ENCODE data around the gene ADM5.

Gene ADM5

GRCh38 chr19:49680421-49681351 lies 8.7 kb upstream of the ADM5 start:
- Histone ChIP-seq H3K4me3 (ENCODE audit: low read length in 2 of 2) (peak overlapping the region in 1 of 2 donors; percentile 26), H3K27me3 (ENCODE audit: control insufficient read depth in 2 of 2, insufficient read depth in 2 of 2, low read length in 2 of 2) (no peaks in the 10 kb centered on the region), H3K27ac (ENCODE audit: low read depth in 2 of 2, low read length in 2 of 2) (peak overlapping the region in 1 of 2 donors; percentile 48), H3K4me1 (ENCODE audit: control insufficient read depth in 2 of 2, insufficient read depth in 2 of 2, low read length in 2 of 2) (peaks cover 15 to 16% of the 10 kb centered on the region in 2 donors), H3K9me3 (ENCODE audit: control insufficient read depth in 2 of 2, low read length in 2 of 2) (no peaks in the 10 kb centered on the region), H3K9ac (ENCODE audit: low read depth in 1 of 2, low read length in 2 of 2) (peak overlapping the region in 1 of 2 donors; percentile 35), H3K36me3 (ENCODE audit: control insufficient read depth in 2 of 2, insufficient read depth in 2 of 2, low read length in 2 of 2) (peaks cover 13 to 24% of the 10 kb centered on the region in 2 donors)

GRCh38 chr19:49681830-49682229 lies 7.6 kb upstream of the ADM5 start:
- Histone ChIP-seq H3K9ac (ENCODE audit: low read depth in 1 of 2, low read length in 2 of 2) (no peak overlapping the region), H3K9me3 (ENCODE audit: control insufficient read depth in 2 of 2, low read length in 2 of 2) (no peaks in the 10 kb centered on the region), H3K4me1 (ENCODE audit: control insufficient read depth in 2 of 2, insufficient read depth in 2 of 2, low read length in 2 of 2) (peaks cover 12 to 15% of the 10 kb centered on the region in 2 donors), H3K4me3 (ENCODE audit: low read length in 2 of 2) (no peak overlapping the region), H3K27ac (ENCODE audit: low read depth in 2 of 2, low read length in 2 of 2) (no peak overlapping the region), H3K36me3 (ENCODE audit: control insufficient read depth in 2 of 2, insufficient read depth in 2 of 2, low read length in 2 of 2) (peaks cover 20 to 30% of the 10 kb centered on the region in 2 donors), H3K27me3 (ENCODE audit: control insufficient read depth in 2 of 2, insufficient read depth in 2 of 2, low read length in 2 of 2) (no peaks in the 10 kb centered on the region)

- Histone ChIP-seq H3K9me3 (ENCODE audit: control insufficient read depth in 2 of 2, low read length in 2 of 2) (no peaks in the 10 kb centered on the region), H3K9ac (ENCODE audit: low read depth in 1 of 2, low read length in 2 of 2) (no peak overlapping the region), H3K27ac (ENCODE audit: low read depth in 2 of 2, low read length in 2 of 2) (no peak overlapping the region), H3K4me1 (ENCODE audit: control insufficient read depth in 2 of 2, insufficient read depth in 2 of 2, low read length in 2 of 2) (peaks cover 12 to 15% of the 10 kb centered on the region in 2 donors), H3K36me3 (ENCODE audit: control insufficient read depth in 2 of 2, insufficient read depth in 2 of 2, low read length in 2 of 2) (peaks cover 20 to 30% of the 10 kb centered on the region in 2 donors), H3K4me3 (ENCODE audit: low read length in 2 of 2) (no peak overlapping the region), H3K27me3 (ENCODE audit: control insufficient read depth in 2 of 2, insufficient read depth in 2 of 2, low read length in 2 of 2) (no peaks in the 10 kb centered on the region)
These were observed 7.1 kb upstream of the ADM5 start for GRCh38 chr19:49682274-49682673.

GRCh38 chr19:49683814-49684250 lies 5.6 kb upstream of the ADM5 start:
- Histone ChIP-seq H3K4me1 (ENCODE audit: control insufficient read depth in 2 of 2, insufficient read depth in 2 of 2, low read length in 2 of 2) (peaks cover 8 to 12% of the 10 kb centered on the region in 2 donors), H3K27me3 (ENCODE audit: control insufficient read depth in 2 of 2, insufficient read depth in 2 of 2, low read length in 2 of 2) (no peaks in the 10 kb centered on the region), H3K9me3 (ENCODE audit: control insufficient read depth in 2 of 2, low read length in 2 of 2) (no peaks in the 10 kb centered on the region), H3K9ac (ENCODE audit: low read depth in 1 of 2, low read length in 2 of 2) (no peak overlapping the region), H3K27ac (ENCODE audit: low read depth in 2 of 2, low read length in 2 of 2) (no peak overlapping the region), H3K36me3 (ENCODE audit: control insufficient read depth in 2 of 2, insufficient read depth in 2 of 2, low read length in 2 of 2) (peaks cover 20 to 30% of the 10 kb centered on the region in 2 donors), H3K4me3 (ENCODE audit: low read length in 2 of 2) (no peak overlapping the region)

GRCh38 chr19:49684251-49684982 lies 5.0 kb upstream of the ADM5 start:
- no peaks in the 10 kb centered on the region for H3K9me3 ChIP-seq (ENCODE audit: control insufficient read depth in 2 of 2, low read length in 2 of 2)
- no peaks in the 10 kb centered on the region for H3K27me3 ChIP-seq (ENCODE audit: control insufficient read depth in 2 of 2, insufficient read depth in 2 of 2, low read length in 2 of 2)
- no peak overlapping the region for H3K27ac ChIP-seq (ENCODE audit: low read depth in 2 of 2, low read length in 2 of 2)
- peaks cover 8 to 10% of the 10 kb centered on the region in 2 donors for H3K4me1 ChIP-seq (ENCODE audit: control insufficient read depth in 2 of 2, insufficient read depth in 2 of 2, low read length in 2 of 2)
- H3K9ac ChIP-seq (ENCODE audit: low read depth in 1 of 2, low read length in 2 of 2): no peak overlapping the region
- H3K4me3 ChIP-seq (ENCODE audit: low read length in 2 of 2): no peak overlapping the region
- peaks cover 20 to 30% of the 10 kb centered on the region in 2 donors for H3K36me3 ChIP-seq (ENCODE audit: control insufficient read depth in 2 of 2, insufficient read depth in 2 of 2, low read length in 2 of 2)

- Histone ChIP-seq H3K27ac (ENCODE audit: low read depth in 2 of 2, low read length in 2 of 2) (no peak overlapping the region), H3K9me3 (ENCODE audit: control insufficient read depth in 2 of 2, low read length in 2 of 2) (no peaks in the 10 kb centered on the region), H3K4me1 (ENCODE audit: control insufficient read depth in 2 of 2, insufficient read depth in 2 of 2, low read length in 2 of 2) (peaks cover 11 to 15% of the 10 kb centered on the region in 2 donors), H3K9ac (ENCODE audit: low read depth in 1 of 2, low read length in 2 of 2) (no peak overlapping the region), H3K36me3 (ENCODE audit: control insufficient read depth in 2 of 2, insufficient read depth in 2 of 2, low read length in 2 of 2) (peaks cover 20 to 30% of the 10 kb centered on the region in 2 donors), H3K27me3 (ENCODE audit: control insufficient read depth in 2 of 2, insufficient read depth in 2 of 2, low read length in 2 of 2) (no peaks in the 10 kb centered on the region), H3K4me3 (ENCODE audit: low read length in 2 of 2) (no peak overlapping the region)
These were observed 4.3 kb upstream of the ADM5 start for GRCh38 chr19:49684983-49685553.

- no peak overlapping the region for H3K27ac ChIP-seq (ENCODE audit: low read depth in 2 of 2, low read length in 2 of 2)
- no peak overlapping the region for H3K4me3 ChIP-seq (ENCODE audit: low read length in 2 of 2)
- no peaks in the 10 kb centered on the region for H3K9me3 ChIP-seq (ENCODE audit: control insufficient read depth in 2 of 2, low read length in 2 of 2)
- peaks cover 0 to 6% of the 10 kb centered on the region in 2 donors for H3K27me3 ChIP-seq (ENCODE audit: control insufficient read depth in 2 of 2, insufficient read depth in 2 of 2, low read length in 2 of 2)
- H3K36me3 ChIP-seq (ENCODE audit: control insufficient read depth in 2 of 2, insufficient read depth in 2 of 2, low read length in 2 of 2): peaks cover 20 to 29% of the 10 kb centered on the region in 2 donors
- H3K4me1 ChIP-seq (ENCODE audit: control insufficient read depth in 2 of 2, insufficient read depth in 2 of 2, low read length in 2 of 2): peaks cover 14% of the 10 kb centered on the region in 2 donors
- H3K9ac ChIP-seq (ENCODE audit: low read depth in 1 of 2, low read length in 2 of 2): no peak overlapping the region
These were observed 3.5 kb upstream of the ADM5 start for GRCh38 chr19:49685845-49686332.

- peaks cover 20 to 28% of the 10 kb centered on the region in 2 donors for H3K36me3 ChIP-seq (ENCODE audit: control insufficient read depth in 2 of 2, insufficient read depth in 2 of 2, low read length in 2 of 2)
- peaks cover 5 to 11% of the 10 kb centered on the region in 2 donors for H3K27me3 ChIP-seq (ENCODE audit: control insufficient read depth in 2 of 2, insufficient read depth in 2 of 2, low read length in 2 of 2)
- H3K27ac ChIP-seq (ENCODE audit: low read depth in 2 of 2, low read length in 2 of 2): no peak overlapping the region
- H3K4me1 ChIP-seq (ENCODE audit: control insufficient read depth in 2 of 2, insufficient read depth in 2 of 2, low read length in 2 of 2): peaks cover 13 to 14% of the 10 kb centered on the region in 2 donors
- H3K9ac ChIP-seq (ENCODE audit: low read depth in 1 of 2, low read length in 2 of 2): no peak overlapping the region
- no peak overlapping the region for H3K4me3 ChIP-seq (ENCODE audit: low read length in 2 of 2)
- H3K9me3 ChIP-seq (ENCODE audit: control insufficient read depth in 2 of 2, low read length in 2 of 2): no peaks in the 10 kb centered on the region
These were observed 2.8 kb upstream of the ADM5 start for GRCh38 chr19:49686503-49687088.

- Histone ChIP-seq H3K4me3 (ENCODE audit: low read length in 2 of 2) (no peak overlapping the region), H3K27me3 (ENCODE audit: control insufficient read depth in 2 of 2, insufficient read depth in 2 of 2, low read length in 2 of 2) (peaks cover 7 to 14% of the 10 kb centered on the region in 2 donors), H3K9me3 (ENCODE audit: control insufficient read depth in 2 of 2, low read length in 2 of 2) (no peaks in the 10 kb centered on the region), H3K4me1 (ENCODE audit: control insufficient read depth in 2 of 2, insufficient read depth in 2 of 2, low read length in 2 of 2) (peaks cover 13 to 14% of the 10 kb centered on the region in 2 donors), H3K27ac (ENCODE audit: low read depth in 2 of 2, low read length in 2 of 2) (no peak overlapping the region), H3K9ac (ENCODE audit: low read depth in 1 of 2, low read length in 2 of 2) (no peak overlapping the region), H3K36me3 (ENCODE audit: control insufficient read depth in 2 of 2, insufficient read depth in 2 of 2, low read length in 2 of 2) (peaks cover 15 to 26% of the 10 kb centered on the region in 2 donors)
These were observed 2.2 kb upstream of the ADM5 start for GRCh38 chr19:49687150-49687549.

All from mucosa of rectum (tissue), 2 donors.